PC-3 (cell line): ENCODE data around the gene IL3. TPM values are rescaled to one million over a fixed set of nuclear protein-coding genes. Genes with fewer than 3 reads are reported as not detected.

Experiments
- ATAC-seq: fragments of 200-7000 bp; cut with Tn5 transposase; 2 replicates; pipeline ENCODE4 v1.9.1; 2020; ENCODE audit warnings: mild to moderate bottlenecking, moderate library complexity
- BruUV-seq: library from RNA; stranded (reverse); fragments of 400-500 nt; replicated peaks from 2 replicates; lab custom pipeline; 2021; lab: Mats Ljungman, UMichigan
- CTCF ChIA-PET: fragments of 300-600 bp; sonication (Branson Sonifier 250); formaldehyde crosslinking; loops from one replicate; lab custom pipeline; 2022; ENCODE audit warnings: antibody characterized with exemption; lab: Charles Lee
- POLR2A ChIA-PET: fragments of 300-600 bp; sonication (Branson Sonifier 250); formaldehyde crosslinking; loops from one replicate; lab custom pipeline; 2022; ENCODE audit warnings: antibody characterized with exemption; ENCODE audit not compliant: unreplicated experiment; lab: Charles Lee
- DNase-seq: peaks from one replicate; pipeline ENCODE4 v3.0.0-alpha.2; 2015
- H2AFZ ChIP-seq: fragments of 300-600 bp; sonication (generic); 2 replicates; pipeline ENCODE4 v1.6.0; 2016; ENCODE audit warnings: antibody characterized with exemption, low read length
- H3F3A ChIP-seq: fragments of 300-600 bp; sonication (generic); one replicate; pipeline ENCODE4 v1.6.0; 2017; ENCODE audit warnings: antibody characterized with exemption, low read length, control low read depth, mild to moderate bottlenecking; ENCODE audit not compliant: unreplicated experiment
- H3K27ac ChIP-seq: fragments of 300-600 bp; sonication (generic); 2 replicates; pipeline ENCODE4 v1.5.1; 2016; ENCODE audit warnings: mild to moderate bottlenecking, low read length
- H3K27me3 ChIP-seq: fragments of 300-600 bp; sonication (generic); 2 replicates; pipeline ENCODE4 v1.6.1; 2016; ENCODE audit warnings: low read length, mixed read lengths
- H3K36me3 ChIP-seq: fragments of 300-600 bp; sonication (generic); 2 replicates; pipeline ENCODE4 v1.6.1; 2016; ENCODE audit warnings: low read depth, mixed run types, low read length, mixed read lengths
- H3K4me1 ChIP-seq: fragments of 300-600 bp; sonication (generic); 2 replicates; pipeline ENCODE4 v1.5.1; 2016; ENCODE audit warnings: low read length; ENCODE audit not compliant: insufficient read depth
- H3K4me2 ChIP-seq: fragments of 300-600 bp; sonication (generic); 2 replicates; pipeline ENCODE4 v1.6.0; 2016; ENCODE audit warnings: low read length
- H3K4me3 ChIP-seq: fragments of 300-600 bp; sonication (generic); 2 replicates; pipeline ENCODE4 v1.5.1; 2016; ENCODE audit warnings: mild to moderate bottlenecking, low read length, mixed read lengths
- H3K79me2 ChIP-seq: fragments of 300-600 bp; sonication (generic); 2 replicates; pipeline ENCODE4 v1.6.1; 2017; ENCODE audit warnings: low read length, mixed read lengths
- H3K9ac ChIP-seq: fragments of 300-600 bp; sonication (generic); 2 replicates; pipeline ENCODE4 v1.6.0; 2016; ENCODE audit warnings: mild to moderate bottlenecking, low read length
- H3K9me2 ChIP-seq: fragments of 300-600 bp; sonication (generic); replicated peaks from 2 replicates; pipeline ENCODE4 v1.6.1; 2016; ENCODE audit warnings: mixed run types, low read length, mixed read lengths
- H3K9me3 ChIP-seq: fragments of 300-600 bp; sonication (generic); 2 replicates; pipeline ENCODE4 v1.6.1; 2016; ENCODE audit warnings: low read length, mixed read lengths
- H4K20me1 ChIP-seq: fragments of 300-600 bp; sonication (generic); 2 replicates; pipeline ENCODE4 v1.6.1; 2016; ENCODE audit warnings: low read length, mixed read lengths
- EZH2 ChIP-seq: fragments of 300-600 bp; sonication (generic); IDR thresholded peaks from one replicate; pipeline ENCODE4 v1.6.1; 2017; ENCODE audit warnings: antibody characterized with exemption, mild to moderate bottlenecking, low read length; ENCODE audit not compliant: unreplicated experiment
- EZH2phosphoT487 ChIP-seq: fragments of 300-600 bp; sonication (generic); IDR thresholded peaks from 2 replicates; pipeline ENCODE4 v1.6.1; 2018; ENCODE audit warnings: mild to moderate bottlenecking, antibody characterized with exemption, low read length, borderline replicate concordance
- intact Hi-C: fragments of 100-400 bp; cut with micrococcal nuclease; formaldehyde crosslinking; loops from 2 replicates; pipeline ENCODE4 v1.9.0; 2023
- total RNA-seq: library from RNA; depleted of rRNA; stranded (reverse); fragments of >200 nt; gene quantifications from 2 replicates; pipeline ENCODE4 v1.2.3, GENCODE V29; 2014
- TF ChIP-seq, protein P1 (sequence below): fragments of 300-600 bp; sonication (generic); conservative IDR thresholded peaks from 2 replicates; pipeline ENCODE4 v1.5.1; 2017; ENCODE audit warnings: antibody characterized with exemption, low read depth, mild to moderate bottlenecking, low read length

IL3 gene
- total RNA-seq, 1 experiment from 2014 or later: not detected

DNA sequence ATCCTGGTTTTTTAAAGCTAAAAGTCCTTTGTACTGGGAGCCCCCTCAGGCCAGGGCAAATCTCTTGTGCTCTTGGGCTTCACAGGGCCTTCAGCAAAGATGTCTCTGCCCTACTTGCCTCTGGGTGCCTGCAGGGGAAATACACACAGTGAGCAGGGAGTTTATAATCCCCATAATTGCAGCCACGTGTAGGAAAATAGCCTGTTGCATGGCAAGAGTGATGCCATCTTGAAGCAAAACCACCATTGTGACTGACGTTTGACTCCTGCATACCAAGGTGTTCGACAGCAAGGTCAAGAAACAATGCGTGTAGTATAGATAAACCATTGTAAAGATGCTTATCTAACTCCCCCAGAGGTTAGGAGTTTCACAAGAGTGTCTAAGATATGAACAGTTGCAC is 11.4 kb upstream of the IL3 start:
- POLR2A ChIA-PET: no interaction called here
- DNase-seq (no peak), ATAC-seq (no peak)
- Histone ChIP-seq H3F3A (no peaks in the 10 kb centered on the region), H3K4me1 (no peaks in the 10 kb centered on the region), H3K9ac (no peak overlapping the region), H3K27me3 (no peaks in the 10 kb centered on the region), H3K36me3 (no peaks in the 10 kb centered on the region), H4K20me1 (no peaks in the 10 kb centered on the region), H3K9me3 (no peaks in the 10 kb centered on the region), H3K4me2 (no peak overlapping the region), H3K9me2 (no peaks in the 10 kb centered on the region), H3K27ac (no peak overlapping the region), H2AFZ (no peak overlapping the region), H3K4me3 (no peak overlapping the region), H3K79me2 (no peaks in the 10 kb centered on the region)
- TF ChIP-seq EZH2: no peak
- no peak for TF ChIP-seq EZH2phosphoT487
- TF ChIP-seq, protein P1, sequence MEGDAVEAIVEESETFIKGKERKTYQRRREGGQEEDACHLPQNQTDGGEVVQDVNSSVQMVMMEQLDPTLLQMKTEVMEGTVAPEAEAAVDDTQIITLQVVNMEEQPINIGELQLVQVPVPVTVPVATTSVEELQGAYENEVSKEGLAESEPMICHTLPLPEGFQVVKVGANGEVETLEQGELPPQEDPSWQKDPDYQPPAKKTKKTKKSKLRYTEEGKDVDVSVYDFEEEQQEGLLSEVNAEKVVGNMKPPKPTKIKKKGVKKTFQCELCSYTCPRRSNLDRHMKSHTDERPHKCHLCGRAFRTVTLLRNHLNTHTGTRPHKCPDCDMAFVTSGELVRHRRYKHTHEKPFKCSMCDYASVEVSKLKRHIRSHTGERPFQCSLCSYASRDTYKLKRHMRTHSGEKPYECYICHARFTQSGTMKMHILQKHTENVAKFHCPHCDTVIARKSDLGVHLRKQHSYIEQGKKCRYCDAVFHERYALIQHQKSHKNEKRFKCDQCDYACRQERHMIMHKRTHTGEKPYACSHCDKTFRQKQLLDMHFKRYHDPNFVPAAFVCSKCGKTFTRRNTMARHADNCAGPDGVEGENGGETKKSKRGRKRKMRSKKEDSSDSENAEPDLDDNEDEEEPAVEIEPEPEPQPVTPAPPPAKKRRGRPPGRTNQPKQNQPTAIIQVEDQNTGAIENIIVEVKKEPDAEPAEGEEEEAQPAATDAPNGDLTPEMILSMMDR: no peak
- CTCF ChIA-PET: no interaction called here
- intact Hi-C loops: no loop called here
- no TSS peak for BruUV-seq

DNA sequence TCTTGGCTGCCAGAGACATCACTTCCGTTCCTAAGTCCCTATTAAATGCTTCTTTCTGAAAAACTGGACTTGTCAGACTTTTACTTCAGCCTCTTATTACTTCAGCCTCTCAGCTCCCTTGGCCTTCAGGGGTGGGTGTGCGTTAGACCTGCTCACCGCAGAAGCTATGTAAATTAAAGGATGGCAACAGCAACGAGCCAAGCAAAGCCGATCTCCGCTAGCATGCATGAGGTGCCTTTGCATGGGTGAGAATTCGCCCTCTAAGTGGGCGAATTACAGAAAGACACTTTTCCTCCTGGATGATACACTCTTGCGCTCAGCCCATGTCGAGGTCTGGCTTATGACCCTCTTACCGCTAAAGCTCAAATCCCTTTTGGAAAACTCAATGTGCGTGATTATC is 10.9 kb upstream of the IL3 start:
- no TSS peak for BruUV-seq
- Histone ChIP-seq H3K9me2 (no peaks in the 10 kb centered on the region), H3K9ac (no peak overlapping the region)

DNA sequence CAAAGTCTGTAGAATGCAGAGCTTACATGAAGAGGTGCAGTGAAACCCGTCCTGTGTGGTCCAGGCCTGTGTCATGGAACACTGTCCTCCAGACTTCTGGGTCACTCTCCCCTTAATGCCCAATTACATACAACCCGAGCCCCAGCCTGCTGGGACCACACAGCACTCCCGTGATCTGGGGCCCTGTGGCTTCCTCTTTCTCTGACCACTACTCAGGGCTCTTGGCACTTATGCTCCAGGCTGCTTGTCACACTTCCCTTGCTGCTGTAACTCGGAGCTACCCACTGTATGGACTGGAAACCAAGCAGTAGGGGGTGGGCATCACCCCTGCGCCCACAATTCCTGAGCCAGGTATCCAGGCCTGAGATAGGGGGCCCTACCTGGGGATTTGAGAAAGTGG is 10.3 kb upstream of the IL3 start:
- no peak for TF ChIP-seq EZH2
- TF ChIP-seq, protein P1: no peak
- no peak for TF ChIP-seq EZH2phosphoT487
- Histone ChIP-seq H3K27me3 (no peaks in the 10 kb centered on the region), H3K36me3 (no peaks in the 10 kb centered on the region), H3F3A (no peaks in the 10 kb centered on the region), H3K4me2 (no peak overlapping the region), H3K9me3 (no peaks in the 10 kb centered on the region), H4K20me1 (no peaks in the 10 kb centered on the region), H3K9ac (no peak overlapping the region), H2AFZ (no peak overlapping the region), H3K79me2 (no peaks in the 10 kb centered on the region), H3K27ac (no peak overlapping the region), H3K9me2 (no peaks in the 10 kb centered on the region), H3K4me3 (no peak overlapping the region), H3K4me1 (no peaks in the 10 kb centered on the region)
- ATAC-seq: no peak
- intact Hi-C loops: no loop called here
- BruUV-seq: no TSS peak
- CTCF ChIA-PET: no interaction called here
- DNase-seq: no peak
- POLR2A ChIA-PET: no interaction called here

More for the DNA sequence above, 10.9 kb upstream of the IL3 start:
- Histone ChIP-seq H3K79me2 (no peaks in the 10 kb centered on the region), H3K4me2 (no peak overlapping the region), H3K36me3 (no peaks in the 10 kb centered on the region), H3K27ac (no peak overlapping the region), H3K4me1 (no peaks in the 10 kb centered on the region), H3K4me3 (no peak overlapping the region), H3F3A (no peaks in the 10 kb centered on the region), H4K20me1 (no peaks in the 10 kb centered on the region), H3K27me3 (no peaks in the 10 kb centered on the region), H3K9me3 (no peaks in the 10 kb centered on the region), H2AFZ (no peak overlapping the region)
- ChIA-PET CTCF (no interaction called here), POLR2A (no interaction called here)
- ATAC-seq (no peak), DNase-seq (no peak)
- TF ChIP-seq EZH2 (no peak), EZH2phosphoT487 (no peak)
- TF ChIP-seq, protein P1: no peak
- intact Hi-C loops: no loop called here
